DMS53 (cell line): Measurements from ENCODE around the gene BID.

Source experiments
- DNase-seq: peaks from one replicate; lab custom pipeline; 2025; lab: John Stamatoyannopoulos, UW

The BID gene

DNA sequence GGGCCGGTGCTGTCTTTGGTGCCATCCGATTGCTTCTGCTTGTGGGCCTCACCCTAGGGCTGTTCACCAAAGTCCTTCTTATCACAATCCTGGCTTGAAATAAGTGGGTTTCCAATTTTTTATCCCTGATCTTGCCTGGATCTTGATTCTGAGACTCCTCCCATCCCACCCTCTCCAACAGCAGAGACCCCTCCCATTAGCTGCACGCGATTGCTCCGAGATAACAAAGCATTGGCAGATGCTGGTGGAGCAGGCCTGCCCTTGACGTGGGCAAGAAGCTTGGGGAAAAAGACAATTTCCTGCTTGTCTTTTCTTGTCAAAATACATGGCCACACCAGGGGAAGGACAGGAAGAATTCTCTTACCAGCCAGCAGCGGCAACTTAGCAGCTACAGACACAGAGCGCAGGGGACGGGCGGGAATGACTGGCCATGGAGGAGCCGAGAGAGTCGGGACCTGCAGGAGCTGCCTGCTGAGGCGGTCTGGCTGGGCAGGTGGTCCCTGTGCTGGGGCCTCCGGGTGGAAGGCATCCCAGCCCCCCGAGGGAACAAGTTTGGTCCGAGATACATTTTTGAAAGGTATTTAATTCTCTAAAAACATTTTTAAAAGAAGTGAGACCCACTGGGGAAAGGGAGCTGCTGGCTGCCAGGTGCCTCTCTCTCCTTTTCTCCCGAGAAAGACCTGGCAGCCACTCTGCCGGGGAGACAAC lies 9.7 kb upstream of the BID start:
- no peak for DNase-seq

DNA sequence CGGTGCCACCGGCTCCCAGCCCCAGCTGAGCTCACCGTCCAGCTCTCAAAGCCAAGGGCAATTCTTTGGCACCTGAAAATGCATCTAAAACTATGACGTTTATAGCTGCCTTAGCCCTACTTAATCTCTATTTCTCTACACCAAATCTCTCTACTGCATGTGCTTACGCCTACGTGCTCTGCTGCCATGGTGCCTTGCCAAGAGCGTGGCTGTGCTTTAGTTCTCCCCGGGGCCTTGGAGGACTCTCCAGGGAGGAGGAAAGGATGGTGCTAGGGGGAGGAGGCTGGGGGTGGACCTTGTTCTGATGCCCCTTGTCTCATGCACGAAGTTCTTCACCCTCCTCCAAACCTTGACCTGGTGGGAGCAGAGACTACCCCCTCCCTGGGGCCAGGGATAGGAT lies 9.0 kb upstream of the BID start:
- no peak for DNase-seq

DNA sequence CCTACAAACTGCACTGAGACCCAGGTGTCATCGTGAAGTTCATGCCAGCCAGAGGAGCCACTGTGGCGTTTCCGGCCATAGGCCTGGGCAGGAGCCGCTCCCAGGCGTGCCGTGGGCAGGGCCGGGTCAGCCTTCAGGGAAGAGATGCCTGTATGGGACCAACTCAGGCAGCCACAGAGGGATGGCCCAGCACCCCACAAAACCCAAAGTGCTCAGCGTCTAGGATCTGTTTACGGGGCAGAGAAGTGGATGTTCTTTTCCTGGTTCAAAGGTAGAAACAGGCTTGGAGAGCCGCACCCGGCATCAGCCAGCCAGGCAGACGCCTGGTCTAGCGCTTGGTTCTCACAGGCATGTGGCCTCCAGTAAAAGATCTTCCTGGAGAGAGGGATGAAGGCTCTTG lies 8.4 kb upstream of the BID start:
- DNase-seq = no peak

DNA sequence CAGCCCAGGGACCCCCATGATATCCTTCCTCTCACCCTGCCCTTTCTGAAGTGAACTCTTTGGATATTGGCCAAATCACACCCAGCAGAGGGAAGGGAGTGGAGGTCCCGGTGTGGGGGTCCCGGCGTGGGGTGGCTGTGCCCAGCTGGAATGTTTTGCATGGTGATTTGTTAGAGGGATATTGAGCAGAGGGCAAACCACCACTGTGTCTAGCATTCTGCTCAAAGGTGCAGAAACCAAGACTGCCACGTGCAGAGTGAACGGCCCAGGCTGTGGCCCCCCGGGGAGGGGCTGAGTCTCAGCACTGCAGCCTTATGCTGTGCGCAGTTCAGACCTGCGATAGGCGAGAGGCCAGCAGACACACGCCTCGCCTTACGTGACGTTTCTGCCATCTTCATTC lies 7.9 kb upstream of the BID start:
- no peak for DNase-seq

DNA sequence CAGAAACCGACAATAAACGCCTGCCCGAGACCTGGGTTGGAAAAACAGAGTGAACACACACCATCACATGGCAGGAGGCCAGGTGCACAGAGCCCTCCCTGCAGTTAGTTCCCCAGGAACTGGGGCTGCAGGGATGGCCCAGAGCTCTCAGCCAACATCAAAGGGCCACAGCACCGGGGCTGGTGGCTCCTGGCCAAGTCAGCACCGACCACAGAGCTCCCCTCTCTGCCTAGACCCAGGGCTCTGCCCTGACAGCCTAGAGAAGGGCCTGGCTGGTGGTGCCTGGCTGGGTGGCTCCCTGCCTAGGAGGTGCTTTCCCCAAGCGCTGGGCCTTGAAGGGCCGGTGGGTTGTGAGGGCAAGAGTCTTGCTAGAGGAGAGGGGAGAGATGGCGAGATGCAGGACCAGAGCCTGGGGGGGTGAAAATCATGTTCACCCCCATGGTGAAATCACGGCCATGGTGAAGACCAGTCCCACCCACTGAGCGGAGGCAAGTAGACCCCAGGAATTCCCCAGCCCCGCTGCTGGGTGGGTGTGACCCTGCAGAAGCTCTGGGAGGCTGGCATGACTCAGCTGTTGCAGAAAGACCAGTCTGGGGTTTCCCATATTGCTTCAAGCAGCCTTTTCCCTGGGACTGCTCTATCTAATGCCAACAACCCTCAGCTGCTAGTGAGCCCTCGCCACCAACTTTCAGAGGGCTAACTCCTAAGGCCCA lies 7.2 kb upstream of the BID start:
- DNase-seq = peak; percentile 50

DNA sequence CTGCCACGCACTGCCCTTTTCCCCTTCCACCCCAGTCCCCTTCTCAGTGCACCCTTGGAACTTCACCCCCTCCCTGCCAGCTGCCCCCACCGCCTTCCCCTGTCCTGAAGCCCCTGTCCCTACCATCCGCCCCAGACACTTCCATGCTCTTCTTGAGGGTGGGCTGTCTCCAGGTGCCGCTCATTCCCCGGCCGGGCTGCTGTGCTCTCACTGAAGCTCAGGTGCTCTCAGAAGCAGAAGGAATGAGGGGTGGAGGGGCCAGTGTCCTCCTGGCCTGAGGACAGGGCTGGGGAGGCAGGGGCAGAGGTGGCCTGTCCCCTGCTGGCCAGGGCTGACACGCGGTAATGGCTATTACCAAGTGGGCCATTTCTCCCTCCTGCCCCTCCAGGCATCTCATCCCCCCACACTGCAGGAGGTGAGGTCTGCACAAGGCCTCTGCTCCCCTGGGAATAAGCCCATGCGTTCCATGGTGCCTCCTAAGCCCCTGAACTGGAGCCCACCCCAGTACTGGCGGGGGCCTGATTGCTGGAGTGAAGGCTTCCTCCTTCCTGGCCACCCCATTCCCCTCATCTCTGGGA lies 6.6 kb upstream of the BID start:
- no peak for DNase-seq

DNA sequence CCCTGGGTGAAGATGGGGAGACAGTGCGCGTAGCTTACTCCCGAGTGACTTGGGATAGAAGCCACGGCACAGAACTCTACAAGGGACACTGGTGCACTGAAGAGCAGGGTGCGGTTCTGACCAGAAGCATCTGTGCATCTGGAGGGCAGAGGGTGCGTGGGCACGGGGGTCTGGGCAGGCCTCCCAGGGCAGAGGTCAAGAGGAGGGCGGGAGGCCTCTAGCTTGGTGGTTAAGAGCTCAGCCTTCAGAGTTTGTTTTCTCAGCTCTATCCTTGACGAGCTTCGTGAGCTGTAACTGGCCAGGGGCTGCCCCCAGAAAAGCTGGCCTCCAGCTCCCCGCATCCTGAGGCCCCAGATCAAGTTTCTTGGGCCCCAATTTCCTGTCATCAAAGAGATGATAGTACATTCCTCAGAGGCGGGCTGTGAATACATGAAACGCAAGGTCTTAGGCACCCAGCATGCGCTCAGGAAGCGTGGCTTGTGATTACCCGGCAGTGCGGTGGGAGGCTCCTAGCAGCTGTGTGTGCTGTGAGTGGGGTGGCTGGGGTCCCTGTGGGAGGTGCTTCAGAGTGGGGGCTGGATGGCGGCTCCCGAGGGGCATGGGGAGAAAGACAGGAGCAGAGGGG lies 6.0 kb upstream of the BID start:
- DNase-seq = no peak

DNA sequence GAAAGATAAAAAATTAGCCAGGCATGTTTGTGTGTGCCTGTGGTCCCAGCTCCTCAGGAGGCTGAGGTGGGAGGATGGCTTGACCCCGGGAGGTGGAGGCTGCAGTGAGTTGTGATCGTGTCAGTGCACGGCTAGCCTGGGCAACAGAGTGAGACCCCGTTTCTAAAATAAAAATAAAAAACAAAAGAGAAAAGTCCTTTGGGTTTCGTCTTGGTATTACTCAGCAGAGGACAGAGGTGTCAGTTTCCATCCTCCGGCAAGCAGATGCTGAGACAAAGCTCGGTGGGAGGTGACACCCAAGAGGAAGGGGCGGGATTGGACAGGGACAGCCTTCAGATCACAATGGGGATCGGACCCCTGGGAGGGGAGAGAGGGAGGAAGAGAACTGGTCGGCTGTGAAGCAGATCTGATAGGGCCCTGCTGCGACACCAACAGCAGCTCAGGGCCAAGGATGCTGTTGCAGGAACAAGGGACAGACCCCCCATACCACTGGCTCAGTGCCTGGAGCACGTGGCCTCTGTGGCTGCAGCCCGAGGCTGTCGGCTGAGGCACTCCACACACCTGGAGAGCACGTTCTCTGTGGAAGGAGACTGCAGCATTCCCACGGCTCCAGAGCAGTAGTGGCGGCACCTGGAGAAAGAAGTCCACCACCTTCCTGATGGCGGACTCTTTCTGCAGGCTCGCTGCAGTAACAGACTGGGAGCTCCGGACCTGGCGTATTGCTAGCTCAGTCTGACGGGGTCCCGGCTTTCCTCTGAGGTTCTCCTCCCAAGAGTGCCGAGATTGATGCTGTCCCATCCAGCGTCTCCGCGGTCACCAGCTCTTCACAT lies 5.2 kb upstream of the BID start:
- DNase-seq = no peak

DNA sequence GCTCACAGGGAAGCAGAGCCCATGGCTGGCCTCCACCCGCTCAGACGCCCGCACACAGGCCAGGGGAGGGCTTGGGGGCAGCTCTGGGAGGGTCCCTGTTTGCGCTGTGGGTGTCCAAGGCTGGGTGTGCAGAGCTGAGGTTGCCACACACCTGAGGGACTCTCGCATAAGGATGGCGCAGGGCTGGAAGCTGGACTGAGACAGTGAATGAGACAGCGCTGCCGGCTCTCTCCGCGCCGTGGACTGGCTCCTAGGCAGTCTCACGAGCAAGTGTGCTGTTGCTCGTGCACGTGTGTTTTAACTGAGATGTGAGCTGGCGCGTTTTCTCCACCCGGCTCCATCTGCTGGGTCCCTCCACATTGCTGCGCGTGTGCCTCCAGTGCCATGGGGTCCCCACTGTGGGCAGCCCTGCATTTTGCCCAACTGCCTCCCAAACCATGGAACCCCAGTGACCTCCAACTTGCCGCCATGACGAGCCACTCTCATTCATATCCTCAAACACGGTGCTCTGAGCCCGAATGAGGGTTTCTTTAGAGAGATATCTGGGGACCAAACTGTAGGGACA lies 4.2 kb upstream of the BID start:
- no peak for DNase-seq

DNA sequence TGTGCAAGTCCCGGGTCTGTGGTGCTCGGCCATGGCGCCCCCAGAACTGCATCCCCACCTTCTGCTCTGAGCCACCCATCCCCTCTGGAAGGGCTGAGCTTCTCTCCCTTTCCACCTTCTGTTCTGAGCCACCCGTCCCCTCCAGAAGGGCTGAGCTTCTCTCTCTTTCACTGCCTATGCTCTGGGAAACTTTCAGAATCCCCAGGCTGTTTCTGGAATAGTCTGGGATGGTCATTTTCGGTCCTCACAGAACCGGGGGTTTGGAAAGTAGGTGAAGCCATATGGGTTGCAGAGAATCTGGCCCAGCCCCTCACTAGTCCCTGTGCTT lies 3.4 kb upstream of the BID start:
- DNase-seq = no peak

DNA sequence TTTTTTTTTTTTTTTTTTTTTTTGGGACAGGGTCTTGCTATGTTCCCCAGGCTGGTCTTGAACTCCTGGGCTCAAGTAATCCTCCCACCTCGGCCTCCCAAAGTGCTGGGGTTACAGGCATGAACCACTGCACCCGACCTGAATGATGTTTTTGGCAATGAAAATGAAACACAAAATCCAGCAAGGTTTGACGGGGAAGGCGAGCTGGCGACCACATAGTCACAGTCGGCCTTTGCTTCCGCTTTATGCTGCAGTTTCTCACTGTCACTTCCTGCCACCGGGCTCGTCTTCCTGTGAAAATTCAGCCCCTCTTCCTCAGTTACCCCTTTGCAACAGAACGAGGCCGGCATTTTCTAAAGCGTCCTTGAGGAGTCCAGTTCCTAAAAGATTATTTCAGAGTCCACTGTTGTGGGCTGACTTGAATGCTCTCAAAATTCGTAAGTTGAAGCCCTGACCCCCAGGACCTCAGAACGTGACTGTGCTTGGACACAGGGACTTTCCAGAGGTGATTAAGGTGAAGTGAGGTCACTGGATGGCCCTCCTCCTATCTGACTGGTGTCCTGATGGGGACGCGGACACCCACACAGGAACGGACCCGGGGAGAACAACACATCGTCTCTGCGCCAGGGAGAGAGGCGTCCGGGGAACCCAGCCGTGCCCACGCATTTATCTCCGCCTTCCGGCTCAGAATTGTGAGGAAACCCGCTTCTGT lies 2.9 kb upstream of the BID start:
- DNase-seq = no peak

DNA sequence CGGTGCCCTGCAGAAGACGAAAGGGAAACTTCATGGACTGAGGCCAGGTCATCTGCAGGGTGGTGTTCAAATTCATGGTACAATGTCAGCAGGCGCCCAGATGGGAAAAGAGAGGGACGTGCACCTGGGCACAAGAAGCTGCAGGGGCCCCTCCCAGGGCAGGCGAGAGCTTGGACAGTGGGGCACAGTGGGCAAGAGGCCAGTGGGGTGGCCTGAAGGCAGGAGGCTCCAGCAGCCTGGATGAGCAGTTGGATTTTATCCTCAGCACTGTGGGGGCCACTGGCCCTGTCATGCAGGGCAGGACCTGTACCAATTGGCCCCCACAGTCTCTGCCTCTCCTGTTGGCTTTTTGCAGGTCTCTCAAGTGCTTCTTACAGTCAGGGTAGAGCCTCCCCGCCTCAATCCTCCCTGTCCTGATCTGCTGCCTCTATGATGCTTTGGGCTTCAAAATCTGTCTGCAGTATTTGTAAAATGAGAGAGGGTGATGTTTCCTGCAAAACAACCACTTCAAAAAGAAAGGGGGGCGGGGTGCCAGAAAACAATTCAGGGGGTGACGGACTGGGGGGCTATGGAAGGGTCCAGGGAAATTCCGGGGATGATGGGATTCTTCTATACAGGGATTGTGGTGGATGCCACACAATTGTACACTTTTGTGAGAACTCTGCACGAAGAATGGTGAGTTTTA lies 1.7 kb upstream of the BID start:
- DNase-seq = no peak

DNA sequence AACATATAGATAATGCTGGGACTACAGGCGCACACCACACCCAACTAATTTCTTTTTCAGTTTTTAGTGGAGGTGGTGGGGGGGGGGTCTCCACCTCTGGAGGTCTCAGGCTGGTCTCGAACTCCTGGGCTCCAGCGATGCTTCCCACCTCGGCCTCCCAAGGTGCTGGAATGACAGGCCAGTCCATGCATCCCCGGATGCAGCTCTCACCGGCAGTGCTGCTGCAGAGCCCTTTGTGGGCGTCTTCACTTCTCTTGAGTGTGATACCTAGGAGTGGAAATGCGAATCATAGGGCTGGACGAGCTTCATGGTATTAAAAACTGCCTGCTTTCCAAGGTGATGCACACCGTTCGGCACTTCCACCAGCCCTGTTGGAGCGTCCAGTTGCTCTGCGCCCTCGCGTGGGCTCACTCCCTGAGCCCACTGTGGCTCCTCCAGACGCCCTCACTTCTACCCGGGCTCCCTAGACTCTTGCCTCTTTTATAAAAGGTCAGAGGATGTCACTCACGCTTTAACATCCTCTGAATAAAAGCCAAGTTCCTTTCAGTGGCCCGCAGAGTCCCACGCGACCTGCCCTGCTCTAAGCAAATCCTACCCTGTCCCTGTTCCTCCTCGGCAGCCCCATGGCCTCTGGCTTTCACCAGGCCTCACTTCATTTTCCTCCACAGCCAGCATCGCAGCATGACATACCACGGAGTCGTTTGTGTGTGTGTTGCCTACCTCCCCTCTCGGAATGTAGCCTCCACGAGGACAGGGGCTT lies 837 bp upstream of the BID start:
- peak; percentile 38 for DNase-seq

DNA sequence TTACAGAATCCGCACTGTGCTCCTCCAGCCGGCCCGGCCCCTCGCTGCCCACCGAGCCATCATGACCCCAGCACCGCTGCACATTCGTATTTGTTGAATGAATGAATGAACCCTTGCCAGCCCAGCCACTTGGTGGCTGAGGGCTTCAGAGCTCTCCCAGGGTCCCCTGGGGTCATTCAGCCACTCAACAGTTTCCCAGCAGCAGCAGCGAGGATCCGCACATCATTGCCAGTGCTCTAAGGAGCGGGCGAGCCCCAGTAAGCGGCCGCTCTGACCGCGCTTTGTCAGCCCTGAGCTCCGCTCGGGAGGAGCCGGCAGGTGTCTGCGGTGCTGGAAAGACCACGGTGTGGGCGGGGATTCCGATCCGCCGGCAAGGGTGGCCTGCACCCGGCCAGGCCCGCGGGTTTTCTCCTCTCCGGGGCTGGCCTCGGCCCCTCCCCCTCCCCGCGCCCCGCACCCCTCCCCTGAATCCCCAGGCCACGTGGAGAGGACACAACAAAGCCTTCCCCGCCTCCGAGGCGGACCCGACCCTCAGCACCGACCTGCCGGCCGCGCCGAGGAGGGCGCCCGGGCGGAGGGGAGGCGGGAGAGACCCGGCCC lies 563 bp downstream of the BID start:
- peak; percentile 81 for DNase-seq

DNA sequence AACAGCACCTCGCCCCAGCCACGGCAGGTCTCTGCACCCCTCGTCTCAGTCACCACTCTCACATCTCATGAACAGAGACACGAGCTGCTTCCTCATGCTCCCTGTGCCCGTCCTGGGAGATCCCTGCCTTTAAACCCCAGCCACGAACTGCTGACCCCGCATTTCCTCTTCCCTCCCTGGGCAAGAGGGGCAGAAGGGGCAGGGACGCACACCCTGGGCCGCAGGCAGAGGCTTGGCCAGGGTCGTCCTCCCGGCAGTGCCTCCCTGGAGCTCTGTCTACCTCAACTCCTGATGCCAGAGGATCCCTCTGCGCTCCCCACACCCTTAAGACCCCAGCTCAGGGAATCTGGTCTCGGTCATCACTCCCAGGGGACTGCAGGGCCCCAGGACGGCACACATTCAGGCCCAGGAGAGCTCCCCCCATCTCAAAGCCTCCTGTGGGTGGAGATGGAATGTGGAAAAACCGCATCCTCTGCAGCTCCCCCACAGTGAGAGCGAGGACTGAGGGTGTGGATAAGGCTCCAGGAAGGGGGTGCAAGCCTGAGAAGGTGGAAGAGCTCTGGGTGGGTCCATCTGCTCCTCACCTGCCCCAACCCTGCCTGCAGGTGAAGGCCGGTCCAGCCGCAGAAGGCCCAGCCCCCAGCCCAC lies 1.2 kb downstream of the BID start:
- no peak for DNase-seq

DNA sequence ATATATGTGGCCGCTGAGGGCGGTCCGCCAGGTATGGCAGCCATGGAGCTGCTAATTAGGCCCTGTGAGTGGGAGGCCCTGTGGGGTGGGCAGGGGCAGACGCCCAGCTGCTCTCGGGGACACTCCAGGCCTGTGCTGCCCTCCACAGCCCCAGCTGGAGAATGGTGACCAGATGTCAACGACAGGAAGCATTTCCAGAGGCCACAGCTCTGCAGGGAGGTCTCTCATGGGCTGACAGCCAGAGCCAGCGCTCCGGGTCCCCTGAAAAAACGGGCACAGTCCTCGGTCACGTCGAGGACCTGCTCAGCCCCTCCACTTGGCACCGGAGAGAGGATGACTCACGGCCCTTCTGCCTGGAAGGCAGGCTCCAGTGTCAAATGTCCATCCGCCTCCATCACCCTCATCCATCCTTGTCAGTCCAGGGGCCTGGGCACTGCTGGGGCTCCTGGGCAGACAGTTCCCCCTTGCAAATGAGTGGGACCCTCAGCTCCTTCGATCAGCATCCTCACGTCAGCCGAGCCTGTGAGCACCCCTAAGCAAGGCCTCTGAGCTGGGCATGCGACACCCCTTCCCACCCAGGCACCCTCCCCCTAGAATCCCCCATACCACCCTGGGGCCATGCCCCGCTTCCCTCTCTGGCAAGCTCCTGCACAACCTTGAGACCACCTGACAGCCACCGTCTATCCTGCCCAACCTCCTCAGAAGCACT lies 1.9 kb downstream of the BID start:
- peak; percentile 34 for DNase-seq

DNA sequence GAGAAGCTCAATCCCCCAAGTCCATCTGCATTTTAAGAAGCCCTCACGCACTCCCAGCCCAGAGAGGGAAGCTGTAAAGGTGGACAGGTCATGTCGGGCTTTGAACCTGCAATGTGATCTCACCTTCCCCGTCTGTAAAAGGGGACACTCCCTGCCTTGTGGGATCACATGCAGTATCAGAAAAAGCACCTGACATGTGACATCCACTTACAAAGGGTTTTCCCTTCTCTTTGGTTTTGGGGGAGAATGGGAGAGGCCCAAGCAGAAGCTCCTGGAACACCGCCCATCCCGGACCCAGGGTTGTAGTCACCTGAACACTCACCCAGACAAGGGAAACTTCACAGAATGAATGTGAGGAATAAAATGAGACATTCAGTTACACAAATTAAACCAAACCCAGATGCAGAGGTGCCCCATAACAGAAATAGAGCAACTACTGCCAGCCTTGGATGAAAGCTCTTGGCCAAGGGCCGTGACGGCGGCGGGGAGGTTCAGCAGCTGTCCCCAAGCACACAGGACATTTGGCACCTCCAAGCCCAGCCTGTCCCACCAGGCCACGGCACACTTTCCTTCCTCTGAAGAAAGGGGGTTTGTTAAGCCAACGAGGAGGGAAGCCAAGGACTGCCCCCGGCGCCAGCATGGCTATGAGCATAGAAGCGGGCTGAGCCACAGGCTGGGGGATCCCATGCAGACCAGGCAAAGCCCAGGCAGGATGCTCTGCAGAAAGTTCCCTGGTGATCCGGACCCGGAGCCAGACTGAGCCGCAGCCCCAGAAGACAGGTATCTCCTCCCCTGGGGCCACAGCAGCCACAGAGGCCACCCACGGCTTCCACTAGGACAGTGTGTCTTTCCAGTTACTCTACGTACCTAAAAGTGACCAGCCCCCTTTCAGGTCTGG lies 3.8 kb downstream of the BID start:
- DNase-seq = no peak
